Middle frontal gyrus (tissue), 1 donor: Measurements from ENCODE around the gene KIAA0513.

Source experiments
- DNase-seq: peaks from one replicate; pipeline ENCODE4 v3.0.0-alpha.2; 2015; ENCODE audit warnings: low spot score; ENCODE audit errors: extremely low spot score

The KIAA0513 gene

DNA sequence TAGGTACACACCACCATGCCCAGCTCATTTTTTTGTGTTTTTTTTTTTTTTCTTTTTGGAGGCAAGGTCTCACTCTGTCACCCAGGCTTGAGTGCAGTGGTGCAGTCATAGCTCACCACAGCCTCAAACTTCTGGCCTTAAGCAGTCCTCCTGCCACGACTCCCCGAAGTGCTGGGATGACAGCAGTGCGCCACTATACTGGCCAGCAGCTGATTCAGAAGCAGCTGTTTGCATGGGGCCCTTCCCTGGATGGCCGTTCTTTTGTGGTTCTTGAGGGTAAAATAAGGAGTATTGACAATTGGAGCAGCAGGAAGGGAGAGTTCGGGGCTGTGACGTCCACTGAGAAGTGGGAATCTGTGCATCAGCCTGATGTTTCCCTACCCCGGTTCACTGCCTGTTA lies 41.6 kb downstream of the KIAA0513 start:
- DNase-seq: no peak

DNA sequence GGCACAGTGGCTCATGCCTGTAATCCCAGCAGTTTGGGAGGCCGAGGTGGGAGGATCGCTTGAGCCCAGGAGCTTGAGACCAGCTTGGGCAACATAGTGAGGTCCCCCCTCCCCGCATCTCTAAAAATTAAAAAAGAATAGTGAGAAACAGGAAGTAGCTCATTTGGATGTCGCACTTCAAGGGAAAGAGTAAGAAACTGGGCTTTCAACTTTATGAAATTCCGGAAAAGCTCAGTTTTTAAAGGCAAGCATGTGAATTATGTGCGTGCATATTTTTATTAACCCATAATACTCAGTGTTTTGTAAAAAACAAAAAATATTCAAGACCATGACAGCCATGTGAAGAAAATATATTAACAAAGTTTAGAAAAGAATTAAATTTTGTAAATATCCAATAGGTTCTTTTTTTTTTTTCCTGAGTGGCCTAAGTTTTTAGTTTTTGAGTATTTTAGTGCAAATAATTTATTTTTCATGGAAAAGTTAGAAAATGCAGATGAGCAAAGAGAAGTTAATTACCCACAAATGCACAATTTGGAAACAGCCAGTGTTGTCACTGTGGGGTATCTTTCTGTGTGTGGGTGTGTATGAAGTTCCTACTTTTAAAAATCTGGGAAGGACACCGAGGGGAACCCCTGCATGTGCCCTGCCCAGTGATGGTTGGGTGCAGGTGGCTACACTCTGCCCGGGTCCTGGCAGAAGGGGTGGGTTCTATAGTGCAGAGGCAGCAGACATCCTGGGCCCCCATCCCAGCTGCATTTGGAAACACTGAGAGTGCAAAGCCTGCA lies 44.7 kb downstream of the KIAA0513 start:
- DNase-seq: no peak

DNA sequence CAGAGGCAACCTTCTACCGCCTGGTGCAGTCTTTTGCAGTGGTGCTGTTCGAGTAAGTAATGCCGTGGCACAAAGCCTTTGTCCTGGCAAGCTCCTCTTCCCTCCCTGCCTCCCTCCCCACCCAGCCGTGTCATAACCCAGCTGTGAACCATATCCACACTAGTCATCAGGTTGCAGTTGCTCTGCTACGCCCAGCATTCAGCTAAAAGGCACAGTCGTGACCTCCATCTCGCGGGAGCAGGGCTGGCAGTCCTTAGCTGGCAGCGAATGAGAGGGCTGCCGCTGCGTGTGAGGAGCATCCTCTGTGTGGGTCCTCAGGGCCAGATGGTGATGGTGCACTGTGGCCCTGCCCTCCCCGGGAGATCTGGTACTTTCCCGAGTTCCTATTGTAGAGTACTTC lies 45.4 kb downstream of the KIAA0513 start:
- no peak for DNase-seq

DNA sequence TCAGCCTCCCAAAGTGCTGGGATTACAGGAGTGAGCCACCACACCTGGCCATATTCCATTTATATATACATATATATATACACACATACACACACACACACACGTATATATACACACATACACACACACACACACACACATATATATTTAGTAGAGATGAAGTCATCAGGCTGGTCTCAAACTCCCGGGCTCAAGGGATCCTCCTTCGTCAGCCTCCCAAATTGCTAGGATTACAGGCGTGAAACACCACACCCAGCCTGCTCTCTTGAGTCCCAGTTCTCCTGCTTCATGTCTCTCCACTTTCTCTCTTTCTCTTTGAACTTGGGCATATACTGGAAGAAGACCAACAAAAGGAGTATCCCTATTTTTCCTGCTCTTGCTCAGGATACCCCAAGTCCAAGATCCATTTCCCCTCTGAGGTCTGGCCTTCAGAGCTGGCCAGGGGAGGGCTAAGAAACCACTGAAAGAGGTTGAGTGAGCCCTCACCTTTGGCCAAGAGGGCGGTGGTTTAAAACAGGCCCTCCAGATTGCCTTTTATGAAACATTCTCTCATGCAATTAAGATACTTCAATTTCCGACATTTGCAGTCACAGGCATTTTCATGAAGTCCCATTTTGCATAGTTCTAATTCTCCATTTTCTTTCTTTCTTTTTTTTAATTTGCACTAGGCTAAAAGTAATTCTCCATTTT lies 46.8 kb downstream of the KIAA0513 start:
- no peak for DNase-seq

DNA sequence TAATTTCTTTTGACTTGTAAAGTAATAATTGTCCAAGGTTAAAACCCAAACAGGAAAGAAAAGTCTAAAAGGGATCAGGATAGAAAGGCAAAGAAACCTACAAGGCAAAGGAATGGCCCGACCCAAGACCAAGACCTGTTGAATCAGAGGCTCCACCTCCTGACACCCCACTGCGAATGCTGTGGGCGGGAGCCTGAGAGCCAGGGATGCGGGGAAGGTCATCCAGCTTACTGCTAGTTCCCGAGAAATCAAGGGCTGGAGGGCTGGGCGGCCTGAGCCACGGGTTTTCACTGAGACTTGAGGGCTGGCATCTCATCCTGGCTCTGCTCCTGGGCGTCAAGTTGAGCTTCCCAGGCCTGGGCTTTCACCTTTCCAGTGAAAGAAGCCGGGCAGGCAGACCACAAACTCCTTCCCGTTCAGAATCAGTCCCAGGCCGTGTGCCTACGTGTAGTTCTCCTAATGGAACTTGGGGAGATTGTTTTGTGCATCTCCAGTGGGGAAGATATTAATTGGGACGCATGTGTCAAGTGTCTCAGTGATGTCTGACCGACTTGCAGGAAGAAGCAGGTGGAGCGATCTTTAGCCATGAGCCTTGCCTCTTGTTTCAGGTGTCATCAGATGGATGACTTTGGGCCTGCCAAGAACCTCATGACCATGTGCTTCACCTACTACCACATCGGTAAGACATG lies 47.8 kb downstream of the KIAA0513 start:
- DNase-seq: no peak

DNA sequence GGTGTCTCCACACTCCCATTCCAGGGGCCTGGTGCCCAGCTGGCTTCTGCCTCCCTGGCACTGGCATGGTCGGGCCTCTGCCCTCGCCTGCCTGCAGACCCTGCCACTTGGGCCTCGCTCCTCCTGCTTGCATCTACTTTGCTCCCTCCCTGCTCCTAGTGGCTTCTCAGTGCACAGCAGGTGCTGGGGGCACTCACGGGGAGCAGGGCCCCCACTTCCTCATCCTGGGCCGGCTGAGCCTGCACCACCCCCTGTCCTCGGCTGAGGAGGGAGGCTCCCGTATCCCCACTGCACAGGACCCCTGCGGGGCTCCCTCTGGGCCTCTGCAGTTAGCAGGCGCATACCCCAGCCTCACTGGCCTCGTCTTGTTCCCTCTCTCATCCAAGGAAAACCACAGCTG lies 49.4 kb downstream of the KIAA0513 start:
- DNase-seq: no peak

DNA sequence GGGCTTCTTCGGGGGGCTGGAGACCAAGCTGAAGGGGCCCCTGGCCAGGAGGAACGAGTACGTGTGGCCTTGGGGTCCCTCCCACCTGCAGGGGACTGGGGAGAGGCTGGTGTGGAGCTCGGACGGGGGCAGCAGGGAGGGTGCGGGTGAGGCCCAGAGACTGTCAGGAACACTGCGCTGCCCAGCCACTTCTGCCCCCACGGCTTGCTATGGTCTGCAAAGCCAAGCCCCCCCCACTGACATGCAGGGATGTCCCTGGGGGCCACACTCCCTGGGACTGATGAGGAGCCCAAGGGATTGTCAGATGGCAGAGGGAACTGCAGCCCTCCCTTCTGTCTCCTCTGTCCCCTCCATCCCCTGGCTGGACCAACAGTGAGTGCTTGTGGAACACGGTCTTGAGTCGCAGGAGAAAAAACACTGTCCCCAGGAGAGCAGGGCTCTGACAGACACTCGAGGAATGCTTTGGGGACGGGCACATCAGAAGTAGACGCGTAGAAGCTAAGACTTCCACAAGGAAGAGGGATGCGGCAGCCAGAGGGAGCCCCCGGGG lies 50.1 kb downstream of the KIAA0513 start:
- no peak for DNase-seq

DNA sequence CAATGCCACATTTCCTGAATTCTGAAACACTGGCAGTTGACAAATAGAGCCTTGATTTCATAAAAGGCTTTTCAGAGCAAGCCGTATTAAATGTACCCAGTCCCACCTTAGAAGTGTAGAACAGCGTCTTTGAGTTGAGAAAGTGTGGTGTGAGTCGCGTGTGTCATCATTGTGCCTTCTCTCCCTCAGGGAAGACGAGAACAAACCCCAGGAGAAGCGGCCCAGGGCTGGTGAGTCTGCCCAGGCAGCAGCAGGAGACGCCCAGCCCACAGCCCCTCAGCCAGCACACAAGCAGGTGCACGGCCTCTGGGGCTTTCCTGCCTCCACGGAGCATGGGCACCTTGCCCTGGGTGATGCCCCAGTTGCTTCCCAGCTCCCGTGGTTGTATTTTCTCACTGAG lies 50.6 kb downstream of the KIAA0513 start:
- DNase-seq: no peak

DNA sequence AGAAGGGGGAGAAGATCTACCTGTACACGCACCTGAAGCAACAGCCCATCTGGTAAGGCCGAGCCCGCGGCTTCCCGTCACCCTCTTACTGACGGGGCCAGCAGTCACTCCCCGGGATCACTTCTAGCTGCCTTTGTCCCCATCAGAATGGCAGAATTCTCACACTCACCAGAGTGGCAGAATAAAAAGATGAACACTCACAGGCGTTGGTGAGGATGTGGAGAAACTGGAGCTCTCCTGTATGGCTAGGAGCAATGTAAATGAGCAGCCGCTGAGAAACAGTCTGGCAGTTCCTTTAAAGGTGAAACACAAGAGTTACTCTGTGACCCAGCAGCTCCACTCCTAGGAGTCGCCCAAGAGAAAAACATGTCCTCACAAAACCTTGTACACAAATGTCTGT lies 51.4 kb downstream of the KIAA0513 start:
- DNase-seq: no peak

DNA sequence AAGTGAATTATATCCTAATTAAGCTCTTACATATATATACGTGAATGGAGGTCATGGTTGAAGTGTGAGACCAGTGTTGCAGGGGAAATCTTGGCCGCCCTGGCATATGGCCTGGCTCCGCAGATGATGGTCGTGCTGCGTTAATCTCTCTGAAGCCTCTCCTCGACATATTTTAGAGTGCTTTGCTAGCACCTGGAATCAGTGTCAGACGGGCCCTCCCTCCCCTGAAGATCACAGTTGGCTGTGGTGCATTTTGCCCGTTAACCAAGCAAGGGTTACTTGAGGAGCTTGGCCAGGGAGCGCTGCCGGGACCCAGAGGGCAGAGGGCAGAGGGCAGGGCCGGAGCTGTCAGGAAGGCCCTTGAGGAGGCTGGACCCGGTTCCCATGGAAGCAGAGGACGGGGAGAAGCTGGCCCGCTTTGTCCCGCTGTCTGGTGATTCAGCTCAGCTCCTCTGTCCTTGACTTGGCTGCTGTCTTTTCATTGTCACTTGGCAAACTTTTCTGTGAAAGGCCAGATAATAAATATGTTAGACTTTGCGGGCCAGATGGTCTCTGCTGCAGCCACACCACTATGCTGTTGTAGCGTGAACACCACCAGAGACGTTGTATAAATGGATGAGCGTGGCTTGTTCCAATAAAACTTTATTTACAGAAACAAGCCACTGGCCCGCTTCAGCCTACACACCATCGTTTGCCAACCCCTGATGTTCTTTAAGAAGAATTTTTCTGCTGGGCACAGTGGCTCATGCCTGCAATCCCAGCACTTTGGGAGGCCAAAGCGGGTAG lies 52.4 kb downstream of the KIAA0513 start:
- DNase-seq: no peak

DNA sequence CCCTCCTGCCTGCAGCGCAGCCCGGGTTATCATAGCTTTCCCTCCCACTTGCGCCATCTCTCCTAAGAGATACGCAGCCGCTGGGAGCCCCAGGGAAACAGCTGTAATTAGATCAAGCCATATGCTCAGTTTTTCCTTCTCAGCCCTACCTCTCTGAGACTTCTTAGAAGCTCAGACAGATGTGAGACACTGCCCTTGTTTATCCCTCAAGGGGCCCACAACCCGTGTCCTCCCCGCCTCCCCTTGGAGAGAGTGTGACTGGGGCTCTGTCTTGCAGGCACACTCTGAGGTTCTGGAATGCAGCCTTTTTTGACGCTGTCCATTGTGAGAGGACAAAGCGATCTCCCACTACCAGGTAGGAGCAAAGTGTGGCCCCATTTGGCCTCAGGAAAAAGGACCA lies 53.4 kb downstream of the KIAA0513 start:
- DNase-seq: no peak

DNA sequence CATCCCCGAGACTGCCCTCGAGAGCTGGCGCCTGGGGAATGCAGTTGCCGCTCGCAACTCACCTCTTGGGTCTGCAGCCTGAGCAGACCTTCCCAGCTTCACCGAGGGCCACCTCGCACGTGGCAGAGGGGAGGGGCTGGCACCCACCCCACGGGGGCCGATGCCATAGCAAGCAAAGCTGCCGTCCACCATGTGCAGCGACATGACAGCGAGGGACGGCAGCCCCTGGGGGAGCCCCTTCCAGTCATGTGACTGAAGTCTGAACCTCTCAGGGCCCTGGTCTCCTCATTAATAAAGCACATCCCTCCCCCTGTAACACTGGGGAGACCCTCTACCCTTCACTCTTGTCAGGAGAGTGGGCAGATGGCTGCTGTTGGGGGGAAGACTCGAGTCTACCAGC lies 54.2 kb downstream of the KIAA0513 start:
- DNase-seq: no peak

DNA sequence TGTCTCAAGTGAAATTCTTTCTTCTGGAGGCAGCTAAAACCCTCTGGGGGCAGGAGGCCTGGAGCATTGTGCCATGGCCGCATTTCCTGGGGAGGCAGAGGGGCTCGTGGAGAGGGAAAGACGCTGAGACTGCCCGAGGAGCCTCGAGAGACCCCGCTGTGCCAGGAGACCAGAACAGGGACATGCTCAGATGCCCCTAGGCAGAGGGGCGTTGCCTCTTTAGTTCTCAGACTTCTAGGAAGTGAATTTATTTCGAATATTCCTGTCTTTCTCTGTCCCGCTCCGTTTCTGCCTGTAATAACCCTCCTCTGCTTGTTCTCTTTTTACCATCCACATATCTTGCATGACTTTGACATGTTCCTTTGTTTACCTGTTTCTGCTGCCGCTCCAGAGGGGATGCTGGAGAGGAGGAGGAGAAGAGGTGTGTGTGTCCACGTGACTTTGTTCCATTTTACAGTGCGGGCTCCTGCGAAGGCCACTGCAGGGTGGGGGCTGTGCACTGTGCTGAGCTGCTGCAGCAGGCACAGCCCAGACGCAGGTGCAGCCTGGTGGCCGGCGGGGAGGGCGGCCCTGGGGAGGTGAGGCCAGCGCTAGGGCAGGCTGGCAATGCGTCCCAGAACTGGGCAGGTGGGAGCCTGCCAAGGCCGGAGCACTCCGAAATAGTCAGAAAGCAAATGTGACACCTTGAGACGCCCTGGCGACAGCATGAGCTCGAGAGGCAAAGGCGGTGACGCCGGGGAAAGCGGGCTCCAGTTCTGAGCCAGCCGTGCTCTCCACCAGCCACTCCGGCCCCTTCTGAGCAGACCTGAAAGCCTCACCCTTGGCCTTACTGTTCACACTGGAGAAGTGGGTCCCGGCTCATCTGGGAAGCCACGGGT lies 54.8 kb downstream of the KIAA0513 start:
- DNase-seq: no peak

DNA sequence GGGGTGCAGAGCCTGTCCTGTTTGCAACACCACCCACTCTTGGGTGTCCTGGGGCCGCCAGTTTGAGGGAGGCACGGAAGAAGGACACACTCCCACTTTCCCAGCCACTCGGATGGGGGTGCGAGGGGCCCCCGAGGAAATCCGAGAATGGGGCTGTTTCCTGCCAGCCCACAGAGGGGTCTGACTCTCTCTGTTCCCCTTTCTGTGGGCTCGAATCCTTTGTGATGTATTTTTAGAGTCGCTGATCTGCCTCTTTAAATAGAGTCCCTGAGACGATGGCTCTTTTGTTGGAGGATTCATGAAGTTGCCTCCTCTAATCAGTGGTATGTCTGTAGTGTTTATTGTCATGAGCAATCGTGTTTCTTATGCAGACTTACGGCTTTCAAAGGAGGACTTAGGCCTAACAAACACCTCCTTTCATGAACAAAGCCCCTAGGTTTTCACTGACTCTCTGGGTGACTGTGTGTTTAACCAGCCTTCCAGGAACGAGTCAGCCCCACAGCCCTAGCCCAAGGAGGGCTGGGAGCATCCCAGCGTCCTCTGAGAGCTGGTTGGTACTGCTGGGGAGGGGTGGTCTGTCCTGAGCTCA lies 55.5 kb downstream of the KIAA0513 start:
- no peak for DNase-seq

DNA sequence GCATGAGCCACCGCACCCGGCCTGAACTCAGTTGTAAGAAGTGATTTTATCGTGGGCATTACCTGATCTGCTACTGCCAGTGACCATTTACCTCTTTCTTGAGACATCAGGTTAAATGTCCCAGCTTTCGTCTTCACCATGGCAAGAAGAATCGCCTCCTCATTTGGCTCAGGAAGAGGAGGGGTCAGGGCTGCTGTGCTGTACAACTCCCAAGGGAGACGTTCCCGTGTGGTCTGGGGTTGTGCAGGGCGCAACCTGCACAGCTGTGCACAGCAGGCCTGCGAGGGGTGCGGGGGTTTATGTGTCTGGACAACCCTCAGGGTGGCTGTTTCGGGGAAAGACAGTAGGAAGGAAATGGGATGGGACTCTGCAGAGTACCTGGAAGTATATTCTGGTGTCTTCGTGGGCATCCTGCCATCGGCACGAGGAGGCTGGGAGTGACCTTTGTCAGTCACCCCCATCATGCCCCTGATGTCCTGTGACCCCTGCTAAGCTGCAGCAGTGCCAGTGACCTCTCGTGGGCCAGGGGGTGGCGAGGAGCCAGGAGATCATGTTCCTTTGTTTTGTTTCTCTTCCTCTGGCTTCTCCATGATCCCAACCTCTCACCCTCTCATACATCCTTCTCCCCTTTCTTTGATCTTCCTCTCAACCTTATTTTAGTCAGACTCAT lies 57.4 kb downstream of the KIAA0513 start:
- no peak for DNase-seq

DNA sequence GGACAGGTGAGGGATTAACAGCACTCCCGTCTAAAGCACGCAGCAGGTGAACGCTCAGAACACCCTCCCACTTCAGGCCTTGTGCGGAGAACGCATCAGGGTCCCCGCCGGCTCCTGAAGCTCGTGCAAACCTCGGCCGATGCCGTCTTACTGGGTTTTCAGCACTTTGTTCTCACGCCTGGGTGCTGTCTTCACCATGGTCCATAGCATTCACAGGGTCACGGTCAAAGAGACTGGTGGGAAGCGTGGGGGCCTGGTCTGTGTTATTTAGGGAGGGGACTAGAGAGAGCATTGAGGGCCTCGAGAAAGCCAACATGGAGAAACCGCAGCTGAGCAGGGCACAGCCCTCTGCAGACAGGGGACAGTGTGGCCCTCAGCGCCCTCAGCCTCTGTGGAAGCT lies 58.1 kb downstream of the KIAA0513 start:
- DNase-seq: no peak

DNA sequence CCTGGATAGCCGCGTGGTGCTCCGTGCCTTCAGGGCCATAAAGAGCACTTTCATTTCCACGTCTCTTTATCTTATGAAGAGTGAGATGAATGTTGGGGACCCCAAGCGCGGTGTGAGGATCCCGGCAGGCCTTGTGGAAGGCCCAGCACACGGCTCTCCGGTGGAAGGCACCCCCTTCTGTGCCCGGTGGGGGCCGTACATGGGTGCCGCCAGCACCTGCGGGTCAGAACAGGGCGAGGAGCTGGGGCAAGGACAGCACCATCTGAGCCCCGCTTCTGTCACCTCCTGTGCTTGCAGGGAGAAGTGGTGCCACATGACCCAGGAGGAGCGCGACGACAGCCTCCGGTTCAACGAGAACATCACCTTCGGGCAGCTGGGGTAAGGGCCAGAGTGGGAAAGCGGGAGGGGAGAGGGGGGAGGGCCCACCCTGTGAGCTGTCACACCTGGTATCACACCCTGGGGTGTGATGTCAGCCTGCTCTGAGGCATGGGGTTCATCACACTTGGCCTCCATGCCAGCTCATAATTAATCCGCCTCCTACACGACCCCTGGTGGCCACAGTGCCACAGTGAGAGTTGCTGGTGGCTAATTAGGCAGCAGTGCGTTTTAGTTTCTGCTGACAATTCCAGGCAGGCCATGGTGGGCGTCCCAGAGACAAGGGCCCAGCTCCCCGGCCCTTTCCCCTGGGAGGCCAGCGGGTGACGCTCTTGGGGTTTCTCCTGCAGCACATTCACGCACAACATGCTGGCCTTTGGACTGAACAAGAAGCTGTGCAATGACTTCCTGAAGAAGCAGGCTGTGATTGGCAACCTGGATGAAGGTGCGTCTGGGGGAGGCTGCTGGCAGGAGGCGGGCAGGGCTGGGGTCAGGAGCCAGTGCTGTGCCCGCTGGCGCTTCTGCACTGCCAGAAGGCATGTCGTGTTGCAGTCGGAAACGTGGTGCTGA lies 59.0 kb downstream of the KIAA0513 start:
- DNase-seq: no peak

DNA sequence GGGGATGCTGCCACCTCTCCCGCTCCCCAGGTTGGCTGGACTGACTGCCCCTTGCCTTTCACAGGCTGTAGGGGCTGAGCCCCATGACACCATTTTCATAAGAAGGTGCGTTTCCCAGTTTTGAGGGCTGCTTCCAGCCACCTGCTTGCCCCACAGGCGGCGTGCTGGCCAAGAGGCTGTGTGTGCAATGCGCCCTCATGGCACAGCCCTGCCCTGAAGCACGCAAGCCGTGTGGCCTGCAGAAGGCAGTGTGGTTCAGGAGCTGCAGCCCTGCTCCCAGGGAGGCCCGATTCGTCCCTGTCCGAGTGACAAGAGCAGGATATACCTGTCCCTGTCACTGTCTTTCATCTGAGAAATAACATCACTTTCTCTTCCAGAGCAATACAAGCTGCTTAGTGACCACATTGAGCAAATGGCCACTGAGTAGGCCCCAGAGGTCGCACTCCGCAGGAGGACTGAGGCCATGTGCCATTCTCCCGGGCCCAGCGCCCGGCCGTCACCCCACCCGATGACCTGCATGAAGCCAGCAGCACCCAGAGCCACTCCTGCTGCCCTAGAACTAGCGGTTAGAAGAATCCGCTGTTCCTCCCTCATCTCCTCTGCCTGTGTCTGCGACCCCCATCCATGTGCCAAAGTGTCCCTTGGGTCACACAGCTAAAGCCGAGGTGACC lies 60.4 kb downstream of the KIAA0513 start:
- DNase-seq: no peak
